ENCODE data around the gene RAP1GDS1.

DNA sequence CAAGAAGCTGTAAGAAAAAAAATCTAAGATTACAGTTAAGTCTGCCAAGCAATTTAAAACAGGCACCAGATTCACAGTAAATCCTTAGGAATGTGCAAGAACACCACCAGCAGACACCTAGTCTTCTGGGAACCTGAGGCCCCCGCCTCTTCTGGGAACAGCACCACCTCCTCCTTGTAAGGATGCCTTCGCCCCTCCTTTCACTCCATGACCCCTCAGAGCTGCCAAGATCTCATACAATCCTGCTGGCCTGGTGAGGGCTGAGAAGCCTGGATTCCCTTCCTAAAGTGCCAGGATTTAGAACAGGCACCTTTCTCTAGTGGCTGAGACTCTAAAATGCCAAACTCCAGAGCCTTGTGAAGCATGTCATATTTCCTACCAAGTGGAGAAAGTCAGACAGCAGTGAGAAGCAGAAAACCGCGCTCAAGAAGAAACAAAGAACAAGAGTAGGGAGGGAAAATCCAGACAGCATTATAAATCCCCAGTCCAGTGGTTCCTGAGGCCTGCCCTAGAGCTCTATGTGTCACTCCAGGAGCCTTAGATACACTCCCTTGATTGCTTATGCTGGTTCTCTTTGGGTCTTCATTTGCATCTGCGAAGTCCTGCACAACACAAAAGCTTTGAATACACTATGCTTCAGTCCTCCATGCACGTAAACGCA lies 230.8 kb downstream of the RAP1GDS1 start:
- TF ChIP-seq, protein P1, sequence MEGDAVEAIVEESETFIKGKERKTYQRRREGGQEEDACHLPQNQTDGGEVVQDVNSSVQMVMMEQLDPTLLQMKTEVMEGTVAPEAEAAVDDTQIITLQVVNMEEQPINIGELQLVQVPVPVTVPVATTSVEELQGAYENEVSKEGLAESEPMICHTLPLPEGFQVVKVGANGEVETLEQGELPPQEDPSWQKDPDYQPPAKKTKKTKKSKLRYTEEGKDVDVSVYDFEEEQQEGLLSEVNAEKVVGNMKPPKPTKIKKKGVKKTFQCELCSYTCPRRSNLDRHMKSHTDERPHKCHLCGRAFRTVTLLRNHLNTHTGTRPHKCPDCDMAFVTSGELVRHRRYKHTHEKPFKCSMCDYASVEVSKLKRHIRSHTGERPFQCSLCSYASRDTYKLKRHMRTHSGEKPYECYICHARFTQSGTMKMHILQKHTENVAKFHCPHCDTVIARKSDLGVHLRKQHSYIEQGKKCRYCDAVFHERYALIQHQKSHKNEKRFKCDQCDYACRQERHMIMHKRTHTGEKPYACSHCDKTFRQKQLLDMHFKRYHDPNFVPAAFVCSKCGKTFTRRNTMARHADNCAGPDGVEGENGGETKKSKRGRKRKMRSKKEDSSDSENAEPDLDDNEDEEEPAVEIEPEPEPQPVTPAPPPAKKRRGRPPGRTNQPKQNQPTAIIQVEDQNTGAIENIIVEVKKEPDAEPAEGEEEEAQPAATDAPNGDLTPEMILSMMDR (IDR thresholded peaks at IDR 0.05 in 4 of 5, conservative IDR thresholded peaks at IDR 0.05 in 1 of 5) = no peak
- TF ChIP-seq POLR2A (IDR thresholded peaks at IDR 0.05) = no peak
